Neural cell (in vitro differentiated cells): Measurements from ENCODE around the gene RAC3.

Experiments used
- CTCF ChIP-seq: fragments of 450-650 bp; IDR thresholded peaks from 2 replicates; pipeline ENCODE4 v1.5.1; 2014; ENCODE audit warnings: antibody characterized with exemption, mild to moderate bottlenecking, moderate library complexity; ENCODE audit not compliant: poor library complexity, severe bottlenecking
- EZH2 ChIP-seq: fragments of 200-600, 300-800 bp; shearing (Covaris generic), sonication (generic); IDR thresholded peaks from 2 replicates; pipeline ENCODE4 v1.6.1; 2014; ENCODE audit warnings: antibody characterized with exemption, low read length, borderline replicate concordance, mild to moderate bottlenecking; ENCODE audit not compliant: insufficient read depth, poor library complexity, severe bottlenecking

DNA sequence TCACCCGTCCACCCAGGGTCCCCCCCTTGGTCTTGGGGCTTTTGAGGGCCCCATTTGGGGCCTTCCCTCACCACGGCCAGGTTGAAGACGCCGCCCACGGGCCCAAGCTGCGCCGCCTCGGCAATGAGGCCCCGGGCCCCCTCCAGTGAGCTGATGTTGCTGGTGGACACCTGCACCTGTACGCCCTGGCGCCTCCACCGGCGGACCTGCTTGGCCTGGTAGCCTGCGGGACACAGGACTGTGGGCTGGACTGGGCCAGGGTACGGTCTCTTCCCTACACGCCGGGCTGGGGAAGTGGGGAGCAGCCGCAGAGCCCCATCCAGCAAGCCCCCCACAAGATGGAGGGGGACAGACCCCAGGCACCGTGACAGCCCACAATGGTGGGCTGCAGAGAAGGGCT, 51.0 kb downstream of the RAC3 start:
- TF ChIP-seq CTCF (no peak), EZH2 (no peak)
